ENCODE data around the gene SDHB.

GRCh38 chr1:16986113-16986512 is 67.7 kb downstream of the SDHB start:
- TF ChIP-seq CTCF (IDR thresholded peaks at IDR 0.05) (no peak), POLR2A (IDR thresholded peaks at IDR 0.05) (no peak)

Data from uterus (tissue), 2 donors.